C4-2B (cell line): ENCODE results near the gene C10orf105.

Experiments
- H3K27ac ChIP-seq: fragments of 450-650 bp; 2 replicates; pipeline ENCODE4 v1.5.1; 2017
- CTCF ChIP-seq: fragments of 450-650 bp; conservative IDR thresholded peaks from 2 replicates; pipeline ENCODE4 v1.5.1; 2017; ENCODE audit warnings: mild to moderate bottlenecking
- ZFX ChIP-seq: fragments of 450-650 bp; IDR thresholded peaks from 2 replicates; pipeline ENCODE4 v1.6.1; 2017

Gene C10orf105

GRCh38 chr10:71681977-71682376 lies 37.6 kb downstream of the C10orf105 start:
- no peak overlapping the region for H3K27ac ChIP-seq
- no peak for TF ChIP-seq ZFX
- TF ChIP-seq CTCF = no peak

- TF ChIP-seq ZFX (no peak), CTCF (no peak)
- H3K27ac ChIP-seq = no peak overlapping the region
Measured at GRCh38 chr10:71679425-71679824, 40.2 kb downstream of the C10orf105 start.

- TF ChIP-seq CTCF (no peak), ZFX (no peak)
Measured at GRCh38 chr10:71678057-71678805, 41.3 kb downstream of the C10orf105 start.

GRCh38 chr10:71677261-71677660 lies 42.3 kb downstream of the C10orf105 start:
- TF ChIP-seq CTCF (no peak), ZFX (no peak)
- H3K27ac ChIP-seq = no peak overlapping the region

More at GRCh38 chr10:71678057-71678805, 41.3 kb downstream of the C10orf105 start:
- no peak overlapping the region for H3K27ac ChIP-seq

GRCh38 chr10:71675295-71675970 lies 44.1 kb downstream of the C10orf105 start:
- TF ChIP-seq ZFX = no peak
- TF ChIP-seq CTCF = no peak
- H3K27ac ChIP-seq = no peak overlapping the region

GRCh38 chr10:71671994-71672946 lies 47.3 kb downstream of the C10orf105 start:
- TF ChIP-seq ZFX (no peak), CTCF (no peak)
- H3K27ac ChIP-seq = no peak overlapping the region
